ENCODE data around the gene ZBTB3.
A peak's percentile ranks its signal among the peaks of the same experiment; 100 is the strongest.
"Not testable (repeated sequence)": the region's sequence is repeated elsewhere in the genome, so short reads cannot be mapped to it uniquely, and the experiment has no call there.

The ZBTB3 gene

DNA sequence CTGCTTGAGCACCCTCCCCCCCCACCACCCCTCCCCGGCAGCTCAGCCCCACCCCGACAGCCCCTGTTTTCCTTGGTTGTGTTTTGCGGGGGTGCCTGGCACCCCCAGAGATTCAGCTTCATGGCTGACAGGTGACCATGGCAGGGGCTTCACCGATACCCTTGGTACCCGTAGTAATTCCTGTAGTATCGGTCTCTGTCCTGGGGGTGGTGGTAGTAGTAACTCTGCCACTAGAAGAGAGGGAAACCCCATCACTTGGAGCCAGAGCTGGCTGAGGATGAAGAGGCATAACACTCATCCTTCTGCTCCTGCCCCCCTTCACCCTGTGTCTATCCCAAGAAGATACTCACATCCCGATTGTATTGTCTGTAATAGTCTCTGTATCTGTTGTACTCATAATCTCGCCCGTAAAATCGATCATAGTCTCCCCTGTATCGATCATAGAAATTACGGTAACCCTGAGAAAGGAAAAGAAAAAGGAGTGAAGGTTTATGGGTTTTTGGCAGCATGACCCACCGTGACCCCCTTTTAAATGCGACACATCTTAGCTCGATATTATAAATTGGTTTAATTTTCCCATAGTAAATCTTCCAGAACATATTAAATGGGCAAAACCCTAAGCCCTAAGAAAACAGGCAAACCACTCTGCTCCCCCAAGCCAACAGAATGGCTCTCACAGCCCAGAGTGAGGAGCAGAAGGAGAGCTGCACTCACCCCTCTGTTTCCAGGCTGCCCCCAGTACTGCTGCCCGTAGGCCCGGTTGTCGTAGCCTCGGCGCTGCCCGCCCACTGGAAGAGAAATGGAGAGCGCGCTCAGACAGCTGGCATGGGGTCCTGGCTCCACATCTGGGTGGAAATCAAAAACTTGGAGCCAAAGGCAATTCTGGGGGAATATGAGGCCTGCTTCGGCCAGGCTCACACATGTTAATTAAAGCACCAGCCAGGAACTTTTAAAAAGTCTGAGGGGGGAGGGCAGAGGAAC lies 38.5 kb downstream of the ZBTB3 start:
- DNase-seq (ENCODE audit: insufficient read length, low spot score) (no peak), FAIRE-seq (no peak)
- TF ChIP-seq POLR2A (IDR thresholded peaks at IDR 0.05; ENCODE audit: low read depth, low read length), result no peak

DNA sequence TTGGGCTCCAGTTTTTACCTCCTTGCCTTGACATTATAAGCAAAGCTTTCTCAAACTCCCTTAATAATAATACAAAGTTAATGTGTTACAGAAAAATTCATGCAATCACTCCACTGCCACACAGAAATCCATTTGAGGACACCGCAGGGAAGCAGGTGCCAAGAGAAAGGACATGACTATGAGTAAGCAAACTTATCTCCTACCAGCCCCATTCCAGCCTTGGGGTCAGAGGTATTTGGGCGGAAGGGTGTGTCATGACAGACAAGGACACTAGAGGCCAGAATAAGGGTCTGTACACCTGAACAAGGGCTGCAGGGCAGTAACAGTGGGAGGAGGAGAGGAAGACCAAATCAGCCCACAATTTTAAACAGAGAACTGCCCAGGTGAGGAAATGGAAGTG lies 40.6 kb downstream of the ZBTB3 start:
- TF ChIP-seq POLR2A (IDR thresholded peaks at IDR 0.05; ENCODE audit: low read depth, low read length), result no peak
- no peak for FAIRE-seq
- DNase-seq (ENCODE audit: insufficient read length, low spot score), result no peak

DNA sequence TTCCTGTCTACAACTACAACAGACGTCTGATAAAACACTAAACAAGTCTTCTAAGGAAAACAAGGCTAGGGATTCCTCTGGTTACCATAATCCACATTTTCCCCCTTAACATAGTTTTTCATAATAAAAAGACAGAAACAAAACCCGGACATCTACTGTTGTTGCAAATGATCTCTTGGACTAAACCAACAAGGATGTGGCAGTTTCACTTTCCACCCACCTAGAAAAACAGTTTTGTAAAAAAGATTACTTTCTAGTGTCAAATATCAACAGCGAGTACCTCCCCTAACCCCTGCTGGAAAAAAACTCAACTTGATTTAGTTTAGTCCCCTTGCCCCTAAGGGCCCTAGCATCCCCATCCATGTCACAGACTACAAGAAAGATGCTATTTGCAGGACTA lies 41.1 kb downstream of the ZBTB3 start:
- no peak for DNase-seq (ENCODE audit: insufficient read length, low spot score)
- FAIRE-seq, result no peak
- TF ChIP-seq POLR2A (IDR thresholded peaks at IDR 0.05; ENCODE audit: low read depth, low read length), result no peak

DNA sequence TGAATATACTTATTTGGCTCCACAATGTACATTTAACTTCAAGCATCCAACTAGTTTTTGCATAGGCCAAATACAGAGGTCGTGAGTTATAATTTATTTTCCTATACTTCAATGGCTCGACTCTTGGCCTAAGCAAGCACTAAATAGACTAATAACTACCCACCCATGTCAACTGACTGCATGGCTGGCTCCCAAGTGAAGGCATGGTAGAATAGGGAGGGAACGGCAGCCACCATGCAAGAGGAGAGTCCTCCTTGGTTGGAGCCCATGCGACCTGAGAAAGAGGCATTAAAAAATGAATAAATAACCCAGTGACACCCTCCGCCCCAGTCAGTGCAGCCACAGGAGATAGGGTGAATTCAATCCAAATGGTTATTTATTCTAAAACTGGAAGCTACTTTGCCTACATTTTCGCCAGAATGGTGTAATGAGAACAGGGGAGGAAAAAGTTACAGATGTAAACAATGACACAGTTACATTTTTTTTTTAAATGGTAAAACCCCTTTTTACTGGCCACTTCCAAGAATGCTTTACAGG lies 41.6 kb downstream of the ZBTB3 start:
- DNase-seq (ENCODE audit: insufficient read length, low spot score), result no peak
- FAIRE-seq, result no peak
- TF ChIP-seq POLR2A (IDR thresholded peaks at IDR 0.05; ENCODE audit: low read depth, low read length), result no peak

DNA sequence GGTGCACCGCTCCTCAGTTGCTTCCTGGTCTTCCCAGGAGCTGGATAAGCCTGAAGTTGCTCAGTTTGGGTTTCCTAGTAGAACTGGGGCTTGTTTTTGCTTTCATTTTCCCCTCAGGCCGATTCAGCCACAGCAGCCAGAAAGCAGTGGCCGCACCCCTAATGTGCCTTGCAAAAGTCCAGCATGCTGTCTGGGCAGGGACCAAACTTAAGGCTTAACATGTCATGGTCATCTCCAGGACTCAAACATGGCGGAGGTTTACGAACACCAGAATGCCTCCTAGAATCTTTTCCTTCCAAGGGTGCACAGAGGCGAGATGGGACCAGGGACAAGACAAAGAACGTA lies 44.0 kb downstream of the ZBTB3 start:
- FAIRE-seq (no peak), DNase-seq (ENCODE audit: insufficient read length, low spot score) (no peak)
- no peak for TF ChIP-seq POLR2A (IDR thresholded peaks at IDR 0.05; ENCODE audit: low read depth, low read length)

DNA sequence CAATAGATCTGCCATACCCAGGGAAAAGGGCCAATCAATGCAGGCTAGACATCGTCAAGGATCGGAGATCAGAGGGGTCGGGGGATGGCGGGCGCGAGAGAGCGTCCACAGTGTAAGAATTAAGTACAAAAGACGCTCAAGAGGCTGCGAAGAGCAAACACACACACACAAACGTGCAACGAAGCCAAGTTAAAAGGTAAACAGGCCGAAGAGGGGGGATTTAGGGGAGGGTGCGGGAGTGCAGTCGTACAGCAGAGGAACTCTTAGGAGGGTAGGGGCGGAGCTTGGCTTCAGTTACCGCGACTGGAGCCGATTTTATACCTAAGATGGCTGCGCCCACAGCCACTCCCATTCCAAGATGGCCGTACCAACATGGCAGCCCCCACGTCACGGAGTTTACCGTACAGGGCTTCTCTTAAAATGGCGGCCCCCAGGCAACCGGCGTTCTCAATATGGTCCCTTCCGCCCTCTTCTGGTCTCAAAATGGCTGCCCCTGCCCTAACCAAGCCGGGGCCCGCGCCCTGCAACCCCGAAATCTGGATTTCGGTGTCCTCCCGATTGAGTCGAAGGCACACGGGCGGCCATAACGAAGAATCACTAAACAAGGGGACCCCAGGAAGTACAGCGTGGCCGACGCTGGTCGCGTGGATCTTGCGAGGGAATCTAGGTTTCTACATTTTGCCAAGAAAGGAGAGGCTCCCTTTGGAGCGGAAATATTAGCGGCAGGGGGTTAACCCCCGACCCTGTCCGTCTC lies 44.5 kb downstream of the ZBTB3 start:
- FAIRE-seq, result no peak
- no peak for DNase-seq (ENCODE audit: insufficient read length, low spot score)
- peak; percentile 33 for TF ChIP-seq POLR2A (IDR thresholded peaks at IDR 0.05; ENCODE audit: low read depth, low read length)

- FAIRE-seq, result no peak
Measured at GRCh38 chr11:62708793-62709192, 45.2 kb downstream of the ZBTB3 start.

GRCh38 chr11:62708392-62708791 lies 45.6 kb downstream of the ZBTB3 start:
- no peak for TF ChIP-seq POLR2A (IDR thresholded peaks at IDR 0.05; ENCODE audit: low read depth, low read length)
- no peak for DNase-seq (ENCODE audit: insufficient read length, low spot score)
- FAIRE-seq, result no peak

More at GRCh38 chr11:62708793-62709192, 45.2 kb downstream of the ZBTB3 start:
- no peak for DNase-seq (ENCODE audit: insufficient read length, low spot score)
- no peak for TF ChIP-seq POLR2A (IDR thresholded peaks at IDR 0.05; ENCODE audit: low read depth, low read length)

DNA sequence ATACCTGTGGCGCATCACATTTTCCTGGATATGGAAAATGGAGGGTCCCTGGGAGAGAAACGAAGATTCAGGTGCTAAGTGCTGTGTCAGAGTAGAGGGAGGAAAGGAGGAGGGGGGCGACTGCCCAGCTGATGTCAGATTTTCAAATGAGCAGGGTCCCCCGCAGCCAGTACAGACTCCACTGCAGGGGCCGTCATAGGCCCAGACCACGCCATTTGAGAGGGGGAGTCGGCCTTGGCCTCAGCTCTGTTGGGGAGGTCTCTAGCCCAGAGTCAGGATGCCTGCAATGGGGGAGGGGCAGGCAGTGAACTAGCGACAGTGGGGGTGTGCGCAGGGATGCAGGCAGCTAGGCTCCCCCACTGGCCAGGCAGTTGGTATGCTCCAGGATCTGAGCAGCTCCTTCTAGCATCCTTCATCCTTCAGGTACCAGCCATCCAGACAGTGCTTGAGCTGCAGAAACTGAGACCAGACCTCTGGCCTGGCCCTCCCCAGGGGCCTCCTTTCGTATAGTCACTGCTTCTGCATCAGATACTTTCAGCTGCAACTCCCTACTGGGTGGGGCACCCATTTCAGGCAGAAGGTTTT lies 46.6 kb downstream of the ZBTB3 start, which contains the start of the genes BSCL2 and GNG3:
BSCL2 (minus strand) TSS at position 148 of the 585 bp plus-strand sequence. CDS start 229 bp downstream, outside the sequence.
GNG3 (plus strand) TSS at position 400 of the 585 bp plus-strand sequence. CDS start 620 bp downstream, outside the sequence.
- no peak for TF ChIP-seq POLR2A (IDR thresholded peaks at IDR 0.05; ENCODE audit: low read depth, low read length)
- DNase-seq (ENCODE audit: insufficient read length, low spot score) (no peak), FAIRE-seq (no peak)

DNA sequence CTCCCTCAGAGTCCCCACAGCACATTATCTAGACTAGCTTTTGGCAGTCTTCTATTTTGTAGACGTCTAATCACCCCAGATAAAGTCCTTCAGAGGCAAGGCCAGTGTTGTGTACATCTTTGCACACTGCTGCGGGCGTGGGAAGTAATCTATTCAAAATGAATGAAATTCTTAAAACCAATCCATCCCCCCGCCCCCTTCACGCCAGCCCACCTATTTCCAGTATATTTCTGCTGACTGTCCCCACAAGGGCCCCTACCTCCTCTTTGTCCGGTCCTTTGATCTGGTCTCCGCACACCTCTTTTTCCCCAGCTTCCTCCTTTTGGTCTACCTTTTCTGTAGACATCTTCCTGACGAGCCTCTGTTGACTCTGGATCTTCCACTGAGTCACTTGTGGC lies 47.1 kb downstream of the ZBTB3 start:
- FAIRE-seq (no peak), DNase-seq (ENCODE audit: insufficient read length, low spot score) (no peak)
- TF ChIP-seq POLR2A (IDR thresholded peaks at IDR 0.05; ENCODE audit: low read depth, low read length), result no peak

DNA sequence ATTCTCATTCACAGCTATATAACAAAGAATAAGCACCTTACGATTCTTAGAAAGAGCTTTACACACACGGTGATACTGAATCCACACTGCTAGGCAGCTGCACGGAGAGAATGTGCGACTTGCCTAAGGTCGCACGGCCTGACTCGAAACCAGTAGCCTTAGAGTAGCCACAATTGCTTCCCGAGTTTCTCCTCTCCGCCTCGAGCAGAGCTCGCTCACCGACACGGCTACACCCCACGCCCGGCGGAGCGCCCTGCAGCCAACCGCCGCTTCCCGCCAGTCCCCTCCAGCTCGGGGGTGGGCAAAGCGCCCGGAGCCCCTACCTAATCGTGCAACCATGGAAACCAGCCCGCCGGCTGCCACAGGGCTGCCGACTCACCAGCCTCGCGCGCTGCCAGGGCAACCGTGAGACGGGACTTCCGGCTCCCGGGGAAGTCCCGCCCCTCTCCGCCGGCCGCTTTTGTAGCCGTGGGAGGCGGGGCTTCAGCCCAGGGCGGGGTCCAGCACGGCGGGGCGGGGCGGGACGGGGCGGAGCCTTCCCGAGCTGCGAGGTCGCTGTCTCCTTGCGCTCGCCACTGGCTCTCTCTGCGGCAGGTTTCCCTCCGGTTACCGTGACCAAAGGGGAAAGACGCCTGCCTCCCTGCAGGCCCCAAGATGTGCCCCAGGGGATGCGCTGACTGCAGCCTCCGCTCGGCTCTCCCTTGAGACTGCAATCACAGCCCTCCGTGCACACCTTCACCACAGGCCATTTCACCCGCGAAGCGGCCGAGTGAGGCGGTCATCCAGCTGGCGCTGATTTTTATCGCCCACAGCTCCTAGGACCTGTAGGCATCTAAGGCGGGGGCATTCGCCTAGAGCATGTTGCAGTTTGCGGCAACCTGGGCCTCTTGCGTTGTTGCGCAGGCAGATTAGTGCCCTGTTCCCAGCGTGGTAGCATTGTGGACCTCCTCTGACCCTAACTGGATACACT lies 47.8 kb downstream of the ZBTB3 start:
- no peak for FAIRE-seq
- TF ChIP-seq POLR2A (IDR thresholded peaks at IDR 0.05; ENCODE audit: low read depth, low read length), result peak; percentile 67; the same call in 1 of the 2 replicates
- DNase-seq (ENCODE audit: insufficient read length, low spot score), result peak; percentile 90

- FAIRE-seq (no peak), DNase-seq (ENCODE audit: insufficient read length, low spot score) (no peak)
- no peak for TF ChIP-seq POLR2A (IDR thresholded peaks at IDR 0.05; ENCODE audit: low read depth, low read length)
Measured at GRCh38 chr11:62705413-62705812, 48.5 kb downstream of the ZBTB3 start.

DNA sequence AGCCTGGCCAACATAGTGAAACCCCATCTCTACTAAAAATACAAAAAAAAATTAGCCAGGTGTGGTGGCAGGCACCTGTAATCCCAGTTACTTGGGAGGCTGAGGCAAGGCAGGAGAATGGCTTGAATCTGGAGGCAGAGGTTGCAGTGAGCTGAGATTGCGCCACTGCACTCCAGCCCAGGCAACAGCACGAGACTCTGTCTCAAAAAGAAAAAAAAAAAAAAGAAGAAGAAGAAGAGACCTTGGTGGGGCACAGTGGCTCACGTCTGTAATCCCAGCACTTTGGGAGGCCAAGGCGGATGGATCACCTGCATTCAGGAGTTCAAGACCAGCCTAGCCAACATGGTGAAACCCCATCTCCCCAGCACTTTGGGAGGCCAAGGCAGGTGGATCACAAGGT lies 50.0 kb downstream of the ZBTB3 start:
- not testable (repeated sequence) for DNase-seq (ENCODE audit: insufficient read length, low spot score); FAIRE-seq

Measured in H54 (cell line).